CMK (cell line): ENCODE results near the gene FAR2.
"Not testable (repeated sequence)": the region's sequence is repeated elsewhere in the genome, so short reads cannot be mapped to it uniquely, and the experiment has no call there.

Experiments
- DNase-seq: peaks from one replicate; pipeline ENCODE4 v3.0.0-alpha.2; 2010; ENCODE audit warnings: low read depth

Gene FAR2

GRCh38 chr12:29281371-29282005 is 132.4 kb downstream of the FAR2 start:
- no peak for DNase-seq

GRCh38 chr12:29282031-29282816 is 133.1 kb downstream of the FAR2 start:
- peak; percentile 73 for DNase-seq

GRCh38 chr12:29283969-29284700 is 135.1 kb downstream of the FAR2 start:
- DNase-seq: no peak

GRCh38 chr12:29286081-29286790 is 137.2 kb downstream of the FAR2 start:
- no peak for DNase-seq

- DNase-seq: no peak
Measured at GRCh38 chr12:29287622-29288021, 138.5 kb downstream of the FAR2 start.

- no peak for DNase-seq
Measured at GRCh38 chr12:29288031-29288430, 139.0 kb downstream of the FAR2 start.

- DNase-seq: not testable (repeated sequence)
Measured at GRCh38 chr12:29290475-29290874, 141.4 kb downstream of the FAR2 start.

- no peak for DNase-seq
Measured at GRCh38 chr12:29291226-29291625, 142.1 kb downstream of the FAR2 start.

GRCh38 chr12:29299633-29300032 is 150.6 kb downstream of the FAR2 start:
- no peak for DNase-seq

- DNase-seq: no peak
Measured at GRCh38 chr12:29301114-29301513, 152.0 kb downstream of the FAR2 start.

GRCh38 chr12:29304388-29304787 is 155.3 kb downstream of the FAR2 start:
- no peak for DNase-seq

- DNase-seq: no peak
Measured at GRCh38 chr12:29306266-29306665, 157.2 kb downstream of the FAR2 start.

GRCh38 chr12:29306682-29307081 is 157.6 kb downstream of the FAR2 start:
- DNase-seq: no peak

- no peak for DNase-seq
Measured at GRCh38 chr12:29309320-29309902, 160.3 kb downstream of the FAR2 start.

GRCh38 chr12:29310899-29311298 is 161.8 kb downstream of the FAR2 start:
- no peak for DNase-seq

- DNase-seq: no peak
Measured at GRCh38 chr12:29314416-29314815, 165.3 kb downstream of the FAR2 start.

GRCh38 chr12:29316752-29317151 is 167.7 kb downstream of the FAR2 start:
- DNase-seq: no peak

GRCh38 chr12:29317556-29318363 is 168.7 kb downstream of the FAR2 start:
- peak; percentile 25 for DNase-seq

- DNase-seq: no peak
Measured at GRCh38 chr12:29320295-29321085, 171.4 kb downstream of the FAR2 start.

- no peak for DNase-seq
Measured at GRCh38 chr12:29322157-29322556, 173.1 kb downstream of the FAR2 start.
